AG08395 (cell line): ENCODE measurements around the gene TMUB1.

Experiments
- DNase-seq: peaks from one replicate; pipeline ENCODE4 v3.0.0; 2012; ENCODE audit warnings: mixed read lengths, low spot score

Gene TMUB1

GRCh38 chr7:151068069-151068773 is 15.1 kb downstream of the TMUB1 start:
- DNase-seq = no peak

GRCh38 chr7:151066273-151066974 is 16.9 kb downstream of the TMUB1 start:
- no peak for DNase-seq

- no peak for DNase-seq
These were observed 17.8 kb downstream of the TMUB1 start for GRCh38 chr7:151065516-151065915.

- DNase-seq = no peak
These were observed 18.3 kb downstream of the TMUB1 start for GRCh38 chr7:151064993-151065392.

- no peak for DNase-seq
These were observed 18.8 kb downstream of the TMUB1 start for GRCh38 chr7:151064454-151064853.

- peak; percentile 67 for DNase-seq
These were observed 20.1 kb downstream of the TMUB1 start for GRCh38 chr7:151063212-151063561.

GRCh38 chr7:151062399-151063211 is 20.7 kb downstream of the TMUB1 start:
- DNase-seq = peak; percentile 71

GRCh38 chr7:151062111-151062398 is 21.2 kb downstream of the TMUB1 start:
- no peak for DNase-seq

GRCh38 chr7:151061213-151062110 is 21.8 kb downstream of the TMUB1 start:
- DNase-seq = no peak

GRCh38 chr7:151060416-151061212 is 22.7 kb downstream of the TMUB1 start:
- peak; percentile 32 for DNase-seq

- no peak for DNase-seq
These were observed 23.2 kb downstream of the TMUB1 start for GRCh38 chr7:151060113-151060415.

GRCh38 chr7:151059367-151060112 is 23.8 kb downstream of the TMUB1 start, which contains the start of gene SLC4A2:
Gene SLC4A2 (plus strand): TSS chr7:151059589. CDS start chr7:151061988, 2,399 bp downstream.
- peak; percentile 90 for DNase-seq

- DNase-seq = no peak
These were observed 24.4 kb downstream of the TMUB1 start for GRCh38 chr7:151058781-151059366.

GRCh38 chr7:151057989-151058780 is 25.1 kb downstream of the TMUB1 start:
- peak; percentile 99 for DNase-seq

- DNase-seq = peak; percentile 36
These were observed 25.7 kb downstream of the TMUB1 start, which contains the start of gene CDK5 for GRCh38 chr7:151057506-151057988. Gene CDK5 (minus strand): TSS chr7:151057897. CDS start chr7:151057848, 49 bp downstream.

GRCh38 chr7:151056666-151057505 is 26.4 kb downstream of the TMUB1 start:
- DNase-seq = no peak

- no peak for DNase-seq
These were observed 27.0 kb downstream of the TMUB1 start for GRCh38 chr7:151056283-151056665.

- DNase-seq = no peak
These were observed 29.5 kb downstream of the TMUB1 start for GRCh38 chr7:151053751-151054150.
